HCT116 (cell line): ENCODE data around the gene OTULINL.

Source experiments
- CBX3 ChIP-seq: IDR thresholded peaks from 2 replicates; pipeline ENCODE4 v1.6.1; 2012; ENCODE audit warnings: low read depth
- EGR1 ChIP-seq: IDR thresholded peaks from 2 replicates; pipeline ENCODE4 v1.6.1; 2012; ENCODE audit warnings: low read depth
- EZH2 ChIP-seq: fragments of 200-600 bp; sonication (generic); IDR thresholded peaks from 2 replicates; pipeline ENCODE4 v1.6.1; 2017; ENCODE audit warnings: antibody characterized with exemption, mixed run types
- EZH2phosphoT487 ChIP-seq: fragments of 200-600 bp; IDR thresholded peaks from 2 replicates; pipeline ENCODE4 v1.6.1; 2018; ENCODE audit warnings: antibody characterized with exemption, borderline replicate concordance
- FOSL1 ChIP-seq: IDR thresholded peaks from 2 replicates; pipeline ENCODE4 v1.6.1; 2012; ENCODE audit warnings: low read depth
- POLR2A ChIP-seq: IDR thresholded peaks from 2 replicates; pipeline ENCODE4 v1.7.0; 2011; ENCODE audit warnings: borderline replicate concordance; ENCODE audit not compliant: insufficient read depth, insufficient read length; ENCODE audit errors: extremely low read depth
- POLR2AphosphoS5 ChIP-seq: IDR thresholded peaks from 2 replicates; pipeline ENCODE4 v1.6.1; 2011; ENCODE audit warnings: mild to moderate bottlenecking, low read depth, low read length, moderate library complexity
- SIN3A ChIP-seq: IDR thresholded peaks from 2 replicates; pipeline ENCODE4 v1.6.1; 2012; ENCODE audit warnings: low read depth
- SP1 ChIP-seq: IDR thresholded peaks from 2 replicates; pipeline ENCODE4 v1.6.1; 2012; ENCODE audit warnings: low read depth
- SRF ChIP-seq: IDR thresholded peaks from 2 replicates; pipeline ENCODE4 v1.6.1; 2012; ENCODE audit warnings: low read depth
- ZFX ChIP-seq: fragments of 450-650 bp; IDR thresholded peaks from 2 replicates; pipeline ENCODE4 v1.6.1; 2017
- TF ChIP-seq, protein P1 (sequence below), 3 experiments: fragments of 200-600 bp in 1 of 3; sonication (generic) in 1 of 3; IDR thresholded peaks in 2 of 3; conservative IDR thresholded peaks in 1 of 3; 2 replicates each; pipeline ENCODE4 v1.5.1; 2012 to 2017; ENCODE audit warnings: low read depth in 2 of 3, low read length in 2 of 3, antibody characterized with exemption in 1 of 3, borderline replicate concordance in 1 of 3, control low read depth in 1 of 3, mild to moderate bottlenecking in 1 of 3, mixed read lengths in 1 of 3, mixed run types in 1 of 3, moderate library complexity in 1 of 3; ENCODE audit not compliant: insufficient read depth in 1 of 3
- TF ChIP-seq, protein P2 (sequence below): IDR thresholded peaks from 2 replicates; pipeline ENCODE4 v1.6.1; 2012
- TF ChIP-seq, protein P3 (sequence below): IDR thresholded peaks from 2 replicates; pipeline ENCODE4 v1.6.1; 2012; ENCODE audit warnings: low read depth

DNA sequence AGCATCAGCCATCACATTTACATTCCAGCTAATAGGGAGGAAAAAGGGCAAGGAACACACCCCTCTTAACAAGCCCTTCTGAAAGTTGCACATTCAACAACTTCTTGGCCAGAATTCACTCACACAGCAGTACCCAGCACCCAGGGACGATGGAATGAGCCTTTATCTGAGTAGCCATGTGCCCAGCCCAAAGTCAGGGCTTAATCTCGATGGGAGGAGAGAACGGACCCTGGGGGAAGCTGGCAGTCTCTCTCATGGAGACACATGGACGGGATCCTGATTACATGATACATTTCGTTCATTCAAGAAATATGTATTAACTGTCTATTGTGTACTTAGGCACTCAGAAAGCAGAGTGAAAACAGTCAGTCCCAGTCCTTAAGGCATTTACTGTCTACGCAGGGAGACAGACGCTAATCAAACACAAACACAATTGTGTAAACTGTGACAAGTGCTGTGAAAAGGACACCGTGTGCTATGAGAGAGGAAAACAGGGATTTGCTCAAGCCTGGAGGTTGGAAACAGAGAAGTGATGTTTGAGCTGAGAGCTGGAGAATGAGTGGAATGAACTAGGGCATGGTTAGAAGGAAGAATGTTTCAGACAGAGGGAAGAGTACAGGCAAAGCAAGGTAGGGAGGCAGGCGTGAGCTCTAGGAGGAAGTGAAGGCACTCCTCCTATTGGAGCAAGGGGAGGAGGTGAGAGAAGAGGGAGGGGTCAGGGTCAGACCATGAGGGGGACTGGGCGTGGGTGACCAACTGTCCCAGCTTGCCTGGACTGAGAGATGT lies 7.4 kb downstream of the OTULINL start:
- TF ChIP-seq, protein P1, sequence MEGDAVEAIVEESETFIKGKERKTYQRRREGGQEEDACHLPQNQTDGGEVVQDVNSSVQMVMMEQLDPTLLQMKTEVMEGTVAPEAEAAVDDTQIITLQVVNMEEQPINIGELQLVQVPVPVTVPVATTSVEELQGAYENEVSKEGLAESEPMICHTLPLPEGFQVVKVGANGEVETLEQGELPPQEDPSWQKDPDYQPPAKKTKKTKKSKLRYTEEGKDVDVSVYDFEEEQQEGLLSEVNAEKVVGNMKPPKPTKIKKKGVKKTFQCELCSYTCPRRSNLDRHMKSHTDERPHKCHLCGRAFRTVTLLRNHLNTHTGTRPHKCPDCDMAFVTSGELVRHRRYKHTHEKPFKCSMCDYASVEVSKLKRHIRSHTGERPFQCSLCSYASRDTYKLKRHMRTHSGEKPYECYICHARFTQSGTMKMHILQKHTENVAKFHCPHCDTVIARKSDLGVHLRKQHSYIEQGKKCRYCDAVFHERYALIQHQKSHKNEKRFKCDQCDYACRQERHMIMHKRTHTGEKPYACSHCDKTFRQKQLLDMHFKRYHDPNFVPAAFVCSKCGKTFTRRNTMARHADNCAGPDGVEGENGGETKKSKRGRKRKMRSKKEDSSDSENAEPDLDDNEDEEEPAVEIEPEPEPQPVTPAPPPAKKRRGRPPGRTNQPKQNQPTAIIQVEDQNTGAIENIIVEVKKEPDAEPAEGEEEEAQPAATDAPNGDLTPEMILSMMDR (IDR thresholded peaks at IDR 0.05 in 2 of 3, conservative IDR thresholded peaks at IDR 0.05 in 1 of 3; ENCODE audit: borderline replicate concordance in 1 of 3, insufficient read depth in 1 of 3, low read depth in 2 of 3, low read length in 2 of 3), result no peak
- TF ChIP-seq POLR2A (no peak), EZH2 (no peak), EGR1 (no peak), ZFX (no peak), SRF (no peak), EZH2phosphoT487 (no peak), POLR2AphosphoS5 (no peak), FOSL1 (no peak), SP1 (no peak), CBX3 (no peak), SIN3A (no peak)
- TF ChIP-seq, protein P2, sequence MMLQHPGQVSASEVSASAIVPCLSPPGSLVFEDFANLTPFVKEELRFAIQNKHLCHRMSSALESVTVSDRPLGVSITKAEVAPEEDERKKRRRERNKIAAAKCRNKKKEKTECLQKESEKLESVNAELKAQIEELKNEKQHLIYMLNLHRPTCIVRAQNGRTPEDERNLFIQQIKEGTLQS, result no peak
- TF ChIP-seq, protein P3, sequence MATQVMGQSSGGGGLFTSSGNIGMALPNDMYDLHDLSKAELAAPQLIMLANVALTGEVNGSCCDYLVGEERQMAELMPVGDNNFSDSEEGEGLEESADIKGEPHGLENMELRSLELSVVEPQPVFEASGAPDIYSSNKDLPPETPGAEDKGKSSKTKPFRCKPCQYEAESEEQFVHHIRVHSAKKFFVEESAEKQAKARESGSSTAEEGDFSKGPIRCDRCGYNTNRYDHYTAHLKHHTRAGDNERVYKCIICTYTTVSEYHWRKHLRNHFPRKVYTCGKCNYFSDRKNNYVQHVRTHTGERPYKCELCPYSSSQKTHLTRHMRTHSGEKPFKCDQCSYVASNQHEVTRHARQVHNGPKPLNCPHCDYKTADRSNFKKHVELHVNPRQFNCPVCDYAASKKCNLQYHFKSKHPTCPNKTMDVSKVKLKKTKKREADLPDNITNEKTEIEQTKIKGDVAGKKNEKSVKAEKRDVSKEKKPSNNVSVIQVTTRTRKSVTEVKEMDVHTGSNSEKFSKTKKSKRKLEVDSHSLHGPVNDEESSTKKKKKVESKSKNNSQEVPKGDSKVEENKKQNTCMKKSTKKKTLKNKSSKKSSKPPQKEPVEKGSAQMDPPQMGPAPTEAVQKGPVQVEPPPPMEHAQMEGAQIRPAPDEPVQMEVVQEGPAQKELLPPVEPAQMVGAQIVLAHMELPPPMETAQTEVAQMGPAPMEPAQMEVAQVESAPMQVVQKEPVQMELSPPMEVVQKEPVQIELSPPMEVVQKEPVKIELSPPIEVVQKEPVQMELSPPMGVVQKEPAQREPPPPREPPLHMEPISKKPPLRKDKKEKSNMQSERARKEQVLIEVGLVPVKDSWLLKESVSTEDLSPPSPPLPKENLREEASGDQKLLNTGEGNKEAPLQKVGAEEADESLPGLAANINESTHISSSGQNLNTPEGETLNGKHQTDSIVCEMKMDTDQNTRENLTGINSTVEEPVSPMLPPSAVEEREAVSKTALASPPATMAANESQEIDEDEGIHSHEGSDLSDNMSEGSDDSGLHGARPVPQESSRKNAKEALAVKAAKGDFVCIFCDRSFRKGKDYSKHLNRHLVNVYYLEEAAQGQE, result no peak
